Activated T-cell treated with anti-CD3 and anti-CD28 coated beads for 4 hours (primary cell): Measurements from ENCODE around the gene RAB9A.
"Not testable (repeated sequence)": the region's sequence is repeated elsewhere in the genome, so short reads cannot be mapped to it uniquely, and the experiment has no call there.

Experiments
- DNase-seq: peaks from one replicate; pipeline ENCODE4 v3.0.0-alpha.2; 2020

The RAB9A gene, protein sequence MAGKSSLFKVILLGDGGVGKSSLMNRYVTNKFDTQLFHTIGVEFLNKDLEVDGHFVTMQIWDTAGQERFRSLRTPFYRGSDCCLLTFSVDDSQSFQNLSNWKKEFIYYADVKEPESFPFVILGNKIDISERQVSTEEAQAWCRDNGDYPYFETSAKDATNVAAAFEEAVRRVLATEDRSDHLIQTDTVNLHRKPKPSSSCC

DNA sequence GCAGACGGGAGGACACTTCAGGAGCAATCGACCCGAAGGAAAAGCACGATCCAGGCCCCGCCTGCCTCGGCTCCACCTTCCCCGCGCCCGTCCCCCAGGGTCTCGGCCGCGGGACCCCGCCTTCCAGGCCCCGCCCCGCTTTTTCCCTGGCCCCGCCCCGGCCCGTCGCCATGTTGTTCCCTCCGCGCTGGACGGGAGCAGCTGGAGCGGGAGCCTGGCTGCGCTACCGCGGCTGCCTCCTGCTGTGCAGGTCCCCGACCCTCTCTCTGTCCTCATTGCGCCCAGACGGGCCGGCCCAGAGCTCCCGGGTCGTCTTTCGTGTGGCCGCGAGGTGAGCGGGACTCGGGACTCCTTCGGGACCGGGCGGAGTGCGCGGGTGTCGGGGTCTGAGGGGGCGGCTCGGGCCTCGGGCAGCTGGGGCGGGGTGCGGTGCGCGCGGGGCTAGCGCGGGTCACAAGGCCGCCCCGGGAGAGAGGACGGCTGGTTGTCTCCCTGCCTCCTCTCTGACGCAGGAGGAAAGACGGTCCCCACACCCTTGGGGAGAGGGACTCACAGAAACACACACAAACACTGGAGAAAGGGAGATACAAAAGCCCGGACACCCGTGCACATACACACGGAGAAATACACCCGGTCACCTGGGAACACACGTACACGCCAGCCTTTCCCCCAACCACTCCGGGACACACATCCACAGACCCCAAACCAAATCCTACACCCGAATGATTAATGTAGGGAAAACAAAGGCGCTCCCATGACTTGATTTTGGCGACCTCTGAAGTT lies at the start of gene RAB9A:
Gene RAB9A, plus strand, starts transcription at position 171 of the 783 bp plus-strand sequence. CDS start 19,619 bp downstream, outside the sequence.
- DNase-seq = peak; percentile 68

GRCh38 chrX:13641684-13642083 lies 47.2 kb upstream of the RAB9A start:
- DNase-seq = not testable (repeated sequence)

DNA sequence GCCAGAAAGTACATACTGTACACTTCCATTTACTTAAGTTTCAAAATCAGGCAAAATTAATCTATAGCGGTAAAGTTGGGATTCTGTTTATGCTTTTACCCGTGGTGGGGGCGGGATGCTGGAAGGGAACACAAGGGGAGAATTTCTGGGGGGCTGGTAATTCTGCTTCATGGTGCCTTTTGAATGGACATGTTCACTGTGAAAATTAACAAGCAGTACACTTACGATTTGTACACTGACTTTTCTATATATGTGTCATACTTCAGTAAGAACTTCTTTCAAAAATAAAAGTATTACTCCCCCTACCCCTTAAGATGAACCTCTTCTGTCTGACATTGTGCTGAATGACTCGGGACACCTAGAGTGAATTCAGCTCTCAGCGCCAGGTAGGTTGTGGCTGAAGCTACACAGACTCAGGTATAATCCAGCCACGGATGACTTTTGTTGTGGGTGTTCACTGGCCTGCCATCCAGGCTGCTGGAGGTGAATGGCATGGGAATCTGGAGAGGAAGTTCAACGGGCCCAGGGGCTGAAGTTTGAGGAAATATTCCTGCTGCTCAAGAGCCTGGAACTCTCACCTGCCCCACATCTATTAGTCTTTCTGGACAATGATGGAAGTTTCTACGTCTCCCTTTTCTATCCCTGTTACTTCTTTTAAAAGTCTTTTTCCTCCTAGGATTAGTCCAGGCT lies 43.3 kb upstream of the RAB9A start:
- DNase-seq = no peak

- no peak for DNase-seq
These were observed 42.8 kb upstream of the RAB9A start for GRCh38 chrX:13646154-13646549.

GRCh38 chrX:13647709-13648212 lies 41.2 kb upstream of the RAB9A start:
- DNase-seq = peak; percentile 26

DNA sequence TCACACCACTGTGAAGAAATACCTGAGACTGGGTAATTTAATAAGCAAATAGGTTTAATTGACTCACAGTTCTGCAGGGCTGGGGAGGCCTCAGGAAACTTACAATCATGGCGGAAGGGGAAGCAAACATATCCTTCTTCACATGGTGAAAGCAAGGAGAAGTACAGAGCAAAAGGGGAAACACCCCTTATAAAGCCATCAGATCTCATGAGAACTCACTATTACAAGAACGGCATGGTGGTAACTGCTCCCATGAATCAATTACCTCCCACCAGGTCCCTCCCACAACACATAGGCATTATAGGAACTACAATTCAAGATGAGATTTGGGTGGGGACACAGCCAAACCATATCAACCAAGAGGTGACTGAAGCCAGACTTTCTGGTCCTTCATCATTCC lies 40.6 kb upstream of the RAB9A start:
- DNase-seq = not testable (repeated sequence)

DNA sequence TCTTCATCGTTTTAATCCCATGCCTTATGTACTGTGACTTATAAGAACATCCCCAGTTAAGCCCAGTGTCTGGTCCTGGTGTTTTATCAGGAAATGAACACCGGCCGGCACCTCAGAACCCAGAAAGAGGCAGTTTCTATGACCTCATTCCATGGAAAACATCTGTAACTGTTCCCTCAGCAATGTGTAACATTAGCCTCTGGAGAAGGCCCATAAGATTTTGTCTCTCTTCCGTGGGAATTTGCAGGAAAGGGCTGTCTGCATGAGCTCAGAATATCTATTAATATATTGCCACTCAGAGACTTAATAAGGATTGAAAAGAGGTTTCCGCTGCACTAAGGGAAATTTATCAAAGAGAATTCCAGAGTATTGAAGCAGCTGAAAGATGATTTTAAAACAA lies 39.1 kb upstream of the RAB9A start:
- DNase-seq = no peak

GRCh38 chrX:13650318-13650717 lies 38.6 kb upstream of the RAB9A start:
- no peak for DNase-seq

GRCh38 chrX:13651150-13651549 lies 37.8 kb upstream of the RAB9A start:
- DNase-seq = no peak

- DNase-seq = no peak
These were observed 36.6 kb upstream of the RAB9A start for GRCh38 chrX:13652287-13652793.

DNA sequence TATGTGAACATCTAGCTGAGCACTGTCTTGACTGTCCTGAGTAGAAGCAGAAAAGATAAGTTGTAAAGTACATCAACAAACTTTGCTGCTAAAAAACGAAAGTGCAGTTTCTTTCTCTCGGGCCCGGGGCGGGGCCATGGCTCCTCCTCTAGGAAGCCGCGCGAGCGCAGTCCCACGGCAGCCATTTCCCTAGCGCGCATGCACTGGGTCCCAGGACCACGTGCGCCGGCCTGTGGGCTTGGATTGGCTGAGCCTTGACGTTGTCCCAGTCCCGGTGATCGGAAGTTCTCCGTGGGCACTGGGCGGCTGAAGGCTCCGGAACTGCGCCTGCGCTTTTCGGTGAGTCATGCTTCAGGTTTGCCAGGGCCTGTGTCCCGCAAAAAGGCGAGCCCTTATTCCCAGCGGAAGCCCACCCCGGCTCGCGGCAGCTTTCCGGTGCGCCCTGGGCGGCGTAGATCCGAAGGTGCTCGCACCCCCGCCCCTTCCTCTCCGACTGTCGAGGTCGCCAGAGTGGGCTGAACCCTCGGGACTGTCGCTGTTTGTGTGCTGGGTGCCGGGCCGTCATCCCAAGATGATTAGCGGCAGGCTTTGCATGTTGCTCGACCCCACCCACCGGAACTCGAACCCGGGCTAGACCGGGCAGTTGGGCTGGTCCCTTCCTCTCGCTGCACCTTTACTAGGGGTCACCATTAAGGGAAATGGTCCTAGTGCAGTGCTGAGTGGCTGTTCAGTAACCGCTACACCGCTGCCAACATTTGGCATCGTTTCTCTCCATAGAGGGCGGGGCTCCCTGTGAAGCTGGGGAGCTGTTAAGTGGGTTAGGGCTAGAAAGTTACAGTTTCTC lies 35.9 kb upstream of the RAB9A start, which contains the start of gene TCEANC:
Gene TCEANC, plus strand, starts transcription at position 292 of the 844 bp plus-strand sequence. CDS start 9,368 bp downstream, outside the sequence.
- peak; percentile 82 for DNase-seq

DNA sequence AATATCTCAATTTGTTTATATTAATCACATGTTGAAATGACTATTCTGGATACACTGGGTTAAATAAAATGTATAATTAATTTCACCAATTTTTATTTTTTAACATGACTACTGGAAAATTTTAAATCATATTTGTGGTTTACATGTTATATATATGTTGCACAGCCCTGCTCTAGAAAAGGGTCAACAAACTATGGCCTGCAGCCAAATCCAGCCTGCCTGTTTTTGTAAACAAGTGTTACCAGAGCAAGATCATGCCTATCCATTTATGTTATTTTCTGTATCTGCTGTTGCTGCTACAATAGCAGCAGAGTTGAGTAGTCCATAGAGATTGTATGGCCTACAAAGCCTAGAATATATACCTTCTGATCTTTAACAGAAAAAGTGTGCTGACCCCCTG lies 34.8 kb upstream of the RAB9A start:
- DNase-seq = no peak

DNA sequence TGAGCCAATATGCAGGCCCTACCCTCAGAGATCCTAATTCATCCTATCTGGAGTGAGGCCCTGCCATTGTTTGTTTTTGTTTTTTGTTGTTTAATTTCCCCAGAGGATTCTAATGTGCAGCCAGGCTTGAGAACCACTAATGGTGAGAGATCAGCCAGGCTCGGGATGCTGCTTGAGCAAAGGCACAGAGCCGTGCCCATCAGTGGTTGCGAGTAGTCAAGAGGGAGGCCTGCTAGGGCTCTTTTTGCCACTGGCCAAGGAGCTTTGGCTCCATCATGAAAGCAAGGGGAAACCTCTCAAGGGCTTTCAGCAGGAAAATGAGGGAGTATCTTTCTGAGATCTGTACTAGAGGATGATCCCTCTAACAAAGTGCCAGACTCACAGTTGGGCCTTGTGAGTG lies 33.3 kb upstream of the RAB9A start:
- no peak for DNase-seq

- no peak for DNase-seq
These were observed 30.3 kb upstream of the RAB9A start for GRCh38 chrX:13658602-13659001.

DNA sequence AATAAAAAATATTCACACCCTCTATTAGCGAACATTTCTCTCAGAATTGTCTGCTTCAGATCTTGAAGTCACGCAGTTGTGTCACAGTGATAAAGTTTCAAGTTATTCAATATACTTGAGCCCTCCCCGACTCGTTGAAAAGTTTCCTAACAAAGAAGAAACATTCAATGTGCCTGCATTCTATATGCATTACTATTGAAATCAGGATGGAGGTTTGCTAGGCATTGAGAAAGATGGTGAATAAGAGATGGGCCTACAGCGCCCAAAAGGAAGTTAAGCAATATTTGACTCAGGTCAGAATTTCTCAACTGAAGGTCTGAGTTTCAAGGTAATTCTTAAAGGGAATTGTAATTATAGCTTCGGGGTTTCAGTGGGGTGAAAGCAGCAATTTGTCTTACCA lies 29.9 kb upstream of the RAB9A start:
- DNase-seq = no peak

- DNase-seq = no peak
These were observed 27.1 kb upstream of the RAB9A start for GRCh38 chrX:13661735-13662288.

DNA sequence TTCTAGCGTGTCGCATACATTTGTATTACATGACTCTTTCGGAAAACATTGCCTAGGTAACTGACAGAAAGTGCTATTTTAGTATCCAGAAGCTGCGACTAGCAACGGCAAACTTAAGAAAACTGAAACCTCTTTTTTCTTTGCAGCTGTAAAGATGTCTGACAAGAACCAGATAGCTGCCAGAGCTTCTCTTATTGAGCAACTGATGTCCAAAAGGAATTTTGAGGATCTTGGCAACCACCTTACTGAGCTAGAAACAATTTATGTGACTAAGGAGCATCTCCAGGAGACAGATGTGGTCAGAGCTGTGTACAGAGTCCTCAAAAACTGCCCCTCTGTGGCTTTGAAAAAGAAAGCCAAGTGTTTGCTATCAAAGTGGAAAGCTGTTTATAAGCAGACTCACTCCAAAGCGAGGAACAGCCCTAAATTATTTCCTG lies 26.6 kb upstream of the RAB9A start:
- DNase-seq = no peak

- DNase-seq = no peak
These were observed 24.9 kb upstream of the RAB9A start for GRCh38 chrX:13664020-13664419.

GRCh38 chrX:13666836-13667235 lies 22.1 kb upstream of the RAB9A start:
- DNase-seq = no peak

- no peak for DNase-seq
These were observed 21.0 kb upstream of the RAB9A start for GRCh38 chrX:13667919-13668318.

DNA sequence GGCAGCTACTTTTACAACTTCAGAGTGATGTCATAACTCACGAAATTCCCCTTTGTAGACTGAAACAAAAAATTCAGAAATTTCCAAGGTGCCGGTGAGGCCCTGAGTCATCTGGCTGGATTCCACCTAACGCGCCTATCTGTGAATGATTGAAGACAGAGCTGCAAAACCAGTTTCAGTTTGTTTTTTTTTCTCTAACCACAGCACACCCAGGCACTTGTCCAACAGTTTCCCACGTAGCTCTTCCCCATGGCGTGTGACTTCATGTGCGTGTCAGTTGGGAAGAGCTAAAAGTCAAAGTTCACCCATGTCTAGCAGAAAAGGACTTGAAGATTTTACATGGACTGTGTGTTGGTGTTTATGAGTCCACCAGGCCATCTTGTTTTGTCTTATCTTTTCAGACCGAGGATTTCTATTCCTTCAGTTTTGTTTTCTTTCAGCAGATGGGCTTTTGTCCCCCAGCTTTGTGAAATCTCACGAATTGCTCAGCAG lies 19.6 kb upstream of the RAB9A start:
- peak; percentile 14 for DNase-seq

DNA sequence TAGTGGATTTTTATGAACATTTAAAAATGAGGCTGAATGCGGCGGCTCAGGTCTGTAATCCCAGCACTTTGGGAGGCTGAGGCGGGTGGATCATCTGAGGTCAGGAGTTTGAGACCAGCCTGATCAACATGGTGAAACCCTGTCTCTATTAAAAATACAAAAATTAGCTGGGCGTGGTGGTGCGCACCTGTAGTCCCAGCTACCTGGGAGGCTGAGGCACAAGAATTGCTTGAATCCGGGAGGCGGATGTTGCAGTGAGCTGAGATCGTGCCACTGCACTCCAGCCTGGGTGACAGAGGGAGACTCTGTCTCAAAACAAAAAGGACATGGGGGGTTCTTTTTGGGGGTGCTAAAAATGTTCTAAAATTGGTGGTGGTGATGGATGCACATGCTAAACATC lies 19.2 kb upstream of the RAB9A start:
- DNase-seq = not testable (repeated sequence)
